ENCODE results near the gene SMARCB1.

Gene SMARCB1

DNA sequence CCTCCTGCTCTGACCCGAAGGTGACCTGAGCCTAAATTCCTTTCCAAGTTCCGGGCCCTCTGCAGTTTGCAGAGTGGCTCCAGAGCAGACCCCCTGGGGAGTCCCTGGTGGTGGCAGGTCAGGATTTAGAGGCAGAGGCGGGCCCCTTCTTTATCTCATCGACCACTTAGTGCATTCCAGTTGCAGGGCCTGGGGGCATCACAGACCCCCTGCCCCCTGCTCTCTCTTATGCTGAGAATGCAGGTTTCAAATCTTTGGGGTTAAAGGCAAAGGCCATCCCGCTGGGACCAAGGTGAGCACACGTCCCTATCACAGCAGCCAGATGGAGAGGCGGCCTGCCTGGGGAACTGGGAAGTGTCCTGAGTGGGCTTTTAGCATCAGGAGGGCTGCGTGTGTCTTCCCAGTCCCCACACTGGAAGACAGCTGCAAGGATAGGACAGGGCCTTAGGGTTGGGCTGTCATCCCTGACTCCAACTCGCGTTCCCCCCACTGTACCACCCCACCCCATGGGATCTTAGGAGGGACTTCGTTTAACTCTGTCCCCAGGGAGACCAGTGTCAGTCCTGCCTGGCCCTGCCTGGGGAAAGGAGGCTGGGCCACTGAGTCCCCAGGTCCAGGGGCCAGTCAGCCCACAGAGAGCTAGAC lies 40.7 kb downstream of the SMARCB1 start:
- no peaks in the 10 kb centered on the region for H3K27me3 ChIP-seq (ENCODE audit: insufficient read depth, low read depth, severe bottlenecking)
- no peak for DNase-seq
- peaks cover 93% of the 10 kb centered on the region for H3K36me3 ChIP-seq
- TF ChIP-seq, protein P1, sequence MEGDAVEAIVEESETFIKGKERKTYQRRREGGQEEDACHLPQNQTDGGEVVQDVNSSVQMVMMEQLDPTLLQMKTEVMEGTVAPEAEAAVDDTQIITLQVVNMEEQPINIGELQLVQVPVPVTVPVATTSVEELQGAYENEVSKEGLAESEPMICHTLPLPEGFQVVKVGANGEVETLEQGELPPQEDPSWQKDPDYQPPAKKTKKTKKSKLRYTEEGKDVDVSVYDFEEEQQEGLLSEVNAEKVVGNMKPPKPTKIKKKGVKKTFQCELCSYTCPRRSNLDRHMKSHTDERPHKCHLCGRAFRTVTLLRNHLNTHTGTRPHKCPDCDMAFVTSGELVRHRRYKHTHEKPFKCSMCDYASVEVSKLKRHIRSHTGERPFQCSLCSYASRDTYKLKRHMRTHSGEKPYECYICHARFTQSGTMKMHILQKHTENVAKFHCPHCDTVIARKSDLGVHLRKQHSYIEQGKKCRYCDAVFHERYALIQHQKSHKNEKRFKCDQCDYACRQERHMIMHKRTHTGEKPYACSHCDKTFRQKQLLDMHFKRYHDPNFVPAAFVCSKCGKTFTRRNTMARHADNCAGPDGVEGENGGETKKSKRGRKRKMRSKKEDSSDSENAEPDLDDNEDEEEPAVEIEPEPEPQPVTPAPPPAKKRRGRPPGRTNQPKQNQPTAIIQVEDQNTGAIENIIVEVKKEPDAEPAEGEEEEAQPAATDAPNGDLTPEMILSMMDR (IDR thresholded peaks at IDR 0.05; ENCODE audit: low read depth, low read length) = no peak
- H3K9me3 ChIP-seq (ENCODE audit: severe bottlenecking) = no peaks in the 10 kb centered on the region
- H3K27ac ChIP-seq = no peak overlapping the region
- no peak overlapping the region for H3K4me3 ChIP-seq (ENCODE audit: low read depth, low read length)

DNA sequence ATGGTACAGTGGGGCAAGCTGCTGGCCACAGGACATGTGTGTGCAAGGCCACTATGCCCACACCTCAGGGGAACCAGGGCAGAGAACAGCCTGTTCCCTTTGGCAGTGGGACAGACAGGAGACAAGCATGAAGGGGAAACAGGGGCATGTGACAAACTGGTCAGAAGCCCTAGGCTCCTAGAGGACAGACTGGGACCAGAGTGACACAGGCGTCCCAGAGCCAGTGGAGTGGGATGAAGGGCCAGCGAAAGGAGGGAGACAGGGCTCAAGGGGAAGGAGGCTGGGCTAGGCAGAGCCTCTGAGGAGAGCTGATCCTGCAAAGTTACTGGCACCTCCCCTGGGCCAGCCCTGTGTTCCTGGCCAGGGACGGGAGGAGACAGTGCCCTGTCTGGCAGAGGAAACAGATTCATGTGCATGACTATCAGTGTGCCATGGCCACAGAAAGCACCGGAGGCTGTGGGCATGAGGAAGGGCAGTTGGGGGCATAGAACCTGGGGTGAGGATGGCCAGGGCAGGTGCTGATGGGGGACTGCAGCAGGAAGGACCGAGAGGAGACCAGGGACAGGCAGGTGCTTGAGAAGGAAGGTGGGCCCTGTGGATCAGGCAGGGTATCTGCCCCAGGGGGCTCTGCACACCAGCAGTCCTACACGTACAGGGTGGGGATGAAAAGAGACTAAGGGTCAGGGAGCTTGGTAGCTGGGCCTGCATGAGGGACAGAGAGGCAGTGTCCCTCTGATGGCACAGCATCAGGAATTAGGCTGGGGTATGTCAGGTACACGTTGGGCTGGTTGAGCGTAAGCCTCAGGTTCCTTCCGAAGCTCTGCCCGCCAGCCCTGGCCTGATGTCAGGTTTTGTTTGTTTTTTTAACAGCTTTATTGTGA lies 42.3 kb downstream of the SMARCB1 start:
- Histone ChIP-seq H3K36me3 (peaks cover 95% of the 10 kb centered on the region), H3K4me3 (ENCODE audit: low read depth, low read length) (no peak overlapping the region), H3K27ac (no peak overlapping the region), H3K27me3 (ENCODE audit: insufficient read depth, low read depth, severe bottlenecking) (no peaks in the 10 kb centered on the region), H3K9me3 (ENCODE audit: severe bottlenecking) (no peaks in the 10 kb centered on the region)
- TF ChIP-seq, protein P1 (IDR thresholded peaks at IDR 0.05; ENCODE audit: low read depth, low read length) = no peak
- DNase-seq = no peak

DNA sequence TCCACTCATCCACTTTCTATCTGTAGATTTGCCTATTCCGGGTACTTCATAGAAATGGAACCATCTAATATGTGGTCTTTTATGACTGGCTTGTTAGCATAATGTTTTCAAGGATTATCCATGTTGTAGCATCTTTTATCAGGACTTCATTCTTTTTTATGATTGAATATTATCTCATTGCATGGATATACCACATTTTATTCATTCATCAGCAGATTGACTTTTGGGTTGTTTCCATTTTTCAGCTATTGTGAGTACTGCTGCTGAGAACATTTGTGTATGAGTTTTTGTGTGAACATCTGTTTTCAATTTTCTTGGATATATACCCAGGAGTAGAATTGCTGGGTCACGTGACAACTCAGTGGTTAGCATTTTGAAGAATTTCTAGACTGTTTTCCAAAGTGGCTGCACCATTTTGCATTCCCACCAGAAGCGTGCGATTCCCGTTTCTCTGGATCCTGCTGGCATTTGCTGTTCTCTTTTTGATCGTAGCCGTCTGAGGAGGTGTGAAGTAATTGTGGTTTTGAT lies 43.1 kb downstream of the SMARCB1 start:
- Histone ChIP-seq H3K4me3 (ENCODE audit: low read depth, low read length) (no peak overlapping the region), H3K9me3 (ENCODE audit: severe bottlenecking) (no peaks in the 10 kb centered on the region), H3K36me3 (peaks cover 93% of the 10 kb centered on the region), H3K27me3 (ENCODE audit: insufficient read depth, low read depth, severe bottlenecking) (no peaks in the 10 kb centered on the region), H3K27ac (no peak overlapping the region)
- TF ChIP-seq, protein P1 (IDR thresholded peaks at IDR 0.05; ENCODE audit: low read depth, low read length) = no peak
- no peak for DNase-seq

DNA sequence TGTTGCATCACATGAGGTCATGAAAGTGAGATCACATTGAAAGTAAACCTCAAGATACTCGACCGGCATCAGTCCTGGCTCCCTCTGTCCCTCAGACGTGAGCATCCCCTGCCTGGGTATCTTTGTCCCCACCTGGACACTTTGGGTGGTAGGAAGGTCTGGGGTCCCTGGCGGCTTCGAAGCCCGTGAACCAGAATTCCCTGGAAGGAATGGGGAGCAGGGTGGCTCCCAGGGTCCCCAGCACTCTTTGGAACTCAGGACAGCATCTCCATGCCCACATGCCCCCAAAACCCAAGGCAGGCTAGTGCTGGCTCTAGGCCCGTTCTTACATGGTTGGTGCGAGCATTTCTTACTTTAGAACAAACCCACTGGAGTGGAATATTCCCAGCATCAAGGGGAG lies 44.5 kb downstream of the SMARCB1 start:
- Histone ChIP-seq H3K9me3 (ENCODE audit: severe bottlenecking) (no peaks in the 10 kb centered on the region), H3K27ac (no peak overlapping the region), H3K36me3 (peaks cover 94% of the 10 kb centered on the region), H3K4me3 (ENCODE audit: low read depth, low read length) (no peak overlapping the region), H3K27me3 (ENCODE audit: insufficient read depth, low read depth, severe bottlenecking) (no peaks in the 10 kb centered on the region)
- TF ChIP-seq, protein P1 (IDR thresholded peaks at IDR 0.05; ENCODE audit: low read depth, low read length) = no peak
- no peak for DNase-seq

DNA sequence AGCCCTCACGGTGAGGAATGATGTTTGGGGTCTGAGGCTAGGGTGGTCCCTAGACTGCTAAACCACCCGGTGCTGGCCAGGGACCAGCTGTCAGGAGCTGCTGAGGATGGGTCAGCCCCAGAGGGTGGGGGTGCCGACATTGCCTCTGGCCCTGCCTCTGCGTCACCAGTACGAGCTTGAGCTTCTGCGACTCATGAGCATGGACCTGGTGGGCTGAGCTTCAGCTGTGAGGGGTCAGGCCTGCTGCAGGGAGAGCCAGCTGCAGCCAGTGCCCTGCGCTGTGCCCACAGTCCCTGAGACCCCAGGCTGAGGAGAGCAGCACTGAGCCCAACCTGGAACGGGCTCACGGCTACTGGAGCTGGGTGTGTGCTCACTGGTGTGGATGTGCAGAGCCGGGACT lies 45.0 kb downstream of the SMARCB1 start:
- Histone ChIP-seq H3K36me3 (peaks cover 92% of the 10 kb centered on the region), H3K27me3 (ENCODE audit: insufficient read depth, low read depth, severe bottlenecking) (no peaks in the 10 kb centered on the region), H3K9me3 (ENCODE audit: severe bottlenecking) (no peaks in the 10 kb centered on the region), H3K4me3 (ENCODE audit: low read depth, low read length) (no peak overlapping the region), H3K27ac (no peak overlapping the region)
- TF ChIP-seq, protein P1 (IDR thresholded peaks at IDR 0.05; ENCODE audit: low read depth, low read length) = no peak
- DNase-seq = no peak

Measured in WERI-Rb-1 (cell line).